HG02970 (cell line): ENCODE measurements around the gene PRPF39.
A peak's percentile ranks its signal among the peaks of the same experiment; 100 is the strongest.
"Not testable (repeated sequence)": the region's sequence is repeated elsewhere in the genome, so short reads cannot be mapped to it uniquely, and the experiment has no call there.

Source experiments
- ATAC-seq: cut with Tn5 transposase; IDR thresholded peaks from one replicate; pipeline ENCODE4 v1.9.1; 2021; ENCODE audit warnings: mild to moderate bottlenecking, moderate library complexity, moderate number of reproducible peaks; ENCODE audit not compliant: unreplicated experiment, low FRiP score

PRPF39 gene

DNA sequence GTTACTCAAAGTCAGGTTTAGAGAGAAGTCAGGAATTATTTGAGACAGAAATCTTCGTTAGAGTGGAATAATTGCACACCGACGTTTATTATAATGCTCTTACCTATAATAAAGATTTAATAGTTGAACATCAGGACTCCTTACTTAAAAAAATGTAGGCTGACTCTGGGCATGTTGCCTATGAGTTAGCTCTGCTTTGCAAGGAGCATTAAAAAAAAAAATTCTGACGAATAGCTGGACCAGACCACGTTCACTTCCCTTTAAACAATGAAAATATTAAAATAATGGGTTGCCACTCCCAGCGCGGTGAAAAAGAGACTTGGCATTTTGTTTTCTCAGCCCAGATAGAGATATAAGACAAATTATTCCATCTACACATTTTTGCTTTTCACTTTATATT, 51.2 kb downstream of the PRPF39 start:
- no peak for ATAC-seq

DNA sequence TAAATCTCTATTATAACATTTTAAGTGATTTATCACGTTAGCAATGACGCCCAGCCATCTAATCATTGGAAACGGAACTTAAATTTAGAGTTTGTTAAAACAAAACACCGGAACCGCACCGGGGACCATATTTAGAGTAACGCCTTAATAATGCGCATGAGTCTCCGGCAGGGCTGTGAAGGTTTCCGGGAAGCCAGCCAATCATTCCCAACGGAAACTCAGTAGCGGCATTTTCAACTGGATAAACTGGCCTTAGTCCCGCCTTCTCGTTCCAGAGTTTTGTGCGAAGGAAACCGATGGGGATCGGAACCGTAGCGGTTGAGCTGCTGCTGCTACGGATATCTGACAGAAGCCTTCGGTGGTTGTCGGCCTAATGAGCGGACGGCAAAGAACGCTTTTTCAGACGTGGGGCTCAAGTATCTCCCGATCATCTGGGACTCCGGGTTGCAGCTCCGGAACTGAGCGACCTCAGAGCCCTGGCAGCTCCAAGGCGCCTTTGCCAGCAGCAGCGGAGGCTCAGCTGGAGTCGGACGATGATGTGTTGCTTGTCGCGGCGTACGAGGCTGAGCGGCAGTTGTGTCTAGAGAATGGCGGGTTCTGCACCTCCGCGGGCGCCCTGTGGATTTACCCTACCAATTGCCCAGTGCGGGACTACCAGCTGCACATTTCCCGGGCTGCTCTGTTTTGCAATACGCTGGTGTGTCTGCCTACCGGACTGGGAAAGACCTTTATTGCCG, 51.9 kb downstream of the PRPF39 start, which contains the start of gene FANCM:
FANCM (plus strand) TSS at position 272 of the 737 bp plus-strand sequence; CDS start at position 374, 102 bp downstream.
- peak; percentile 40 for ATAC-seq

GRCh38 chr14:45136399-45136798, 52.5 kb downstream of the PRPF39 start:
- no peak for ATAC-seq

DNA sequence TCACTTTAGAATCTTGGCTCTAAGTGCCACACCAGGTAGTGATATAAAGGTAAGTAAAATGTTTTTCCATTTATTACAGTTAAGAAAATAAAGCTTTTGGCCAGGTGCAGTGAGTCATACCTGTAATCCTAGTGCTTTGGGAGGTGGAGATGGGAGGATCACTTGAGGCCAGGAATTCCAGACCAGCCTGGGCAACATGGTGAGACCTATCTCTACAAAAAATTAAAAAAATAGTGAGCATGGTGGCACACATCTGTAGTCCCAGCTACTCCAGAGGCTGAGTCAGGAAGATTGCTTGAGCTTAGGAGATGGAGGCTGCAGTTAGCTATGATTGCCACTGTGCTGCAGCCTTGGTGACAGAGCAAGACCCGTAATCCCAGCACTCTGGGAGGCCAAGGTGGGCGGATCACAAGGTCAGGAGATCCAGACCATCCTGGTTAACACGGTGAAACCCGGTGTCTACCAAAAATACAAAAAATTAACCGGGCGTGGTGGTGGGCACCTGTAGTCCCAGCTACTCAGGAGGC, 56.8 kb downstream of the PRPF39 start:
- ATAC-seq: no peak

GRCh38 chr14:45142083-45142482, 58.2 kb downstream of the PRPF39 start:
- not testable (repeated sequence) for ATAC-seq

GRCh38 chr14:45144658-45145057, 60.7 kb downstream of the PRPF39 start:
- no peak for ATAC-seq

DNA sequence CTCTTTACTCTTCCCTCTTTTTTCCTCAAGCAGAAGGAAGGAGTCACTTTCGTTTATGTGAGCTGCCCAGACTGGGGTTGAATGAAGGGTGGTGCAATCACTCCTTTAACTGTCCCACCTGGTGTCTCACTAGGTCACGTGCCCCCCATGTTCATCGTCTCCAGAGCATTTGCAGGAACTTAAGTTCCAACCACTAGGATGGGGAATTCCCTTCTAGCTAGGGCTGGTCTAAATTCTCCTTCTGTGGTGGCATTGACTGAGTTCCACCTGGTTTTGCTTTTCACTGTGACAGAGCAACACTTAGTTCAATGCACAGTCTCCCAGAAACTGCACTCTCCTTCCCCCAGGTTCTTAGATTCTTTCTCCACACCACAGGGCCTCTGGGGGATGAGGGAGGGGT, 61.3 kb downstream of the PRPF39 start:
- no peak for ATAC-seq

- no peak for ATAC-seq
Observed at GRCh38 chr14:45149602-45150001, 65.7 kb downstream of the PRPF39 start.

GRCh38 chr14:45150386-45150890, 66.5 kb downstream of the PRPF39 start:
- no peak for ATAC-seq

DNA sequence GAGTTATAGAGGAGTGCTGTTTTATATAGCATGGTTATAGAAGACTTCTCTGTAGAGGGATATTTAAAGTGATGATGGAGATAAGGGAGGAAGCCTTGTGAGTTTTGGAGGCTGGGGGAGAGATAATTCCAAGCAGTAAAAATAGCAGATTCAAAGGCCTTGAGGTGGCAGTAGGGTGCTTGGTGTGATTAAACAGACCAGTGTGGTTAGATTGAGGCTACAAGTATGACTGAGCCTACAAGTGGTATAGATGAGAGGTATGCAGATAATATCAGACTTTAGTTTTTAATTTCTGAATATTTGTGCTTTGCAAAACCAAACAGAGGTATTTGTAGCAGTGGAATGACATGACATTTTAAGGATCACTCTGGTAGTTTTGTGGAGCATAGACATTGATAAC, 72.2 kb downstream of the PRPF39 start:
- no peak for ATAC-seq
